Peyer's patch (tissue), 4 donors: Measurements from ENCODE around the gene TCF7L2. TPM values are rescaled to one million over a fixed set of nuclear protein-coding genes. Genes with fewer than 3 reads are reported as not detected.

Experiments
- DNase-seq, 3 donors: peaks; one replicate each; pipeline ENCODE4 v3.0.0-alpha.2; 2017 to 2019
- H3K27ac ChIP-seq, 4 donors: fragments of 200-600 bp; sonication (generic); one replicate each; pipeline ENCODE4 v1.5.1; 2016 to 2019
- H3K27me3 ChIP-seq, 2 donors: fragments of 200-600 bp; sonication (generic); one replicate each; pipeline ENCODE4 v1.5.1; 2019
- H3K36me3 ChIP-seq, 3 donors: fragments of 200-600 bp; sonication (generic); one replicate each; pipeline ENCODE4 v1.5.1; 2016 to 2019
- H3K4me1 ChIP-seq, 4 donors: fragments of 200-600 bp; sonication (generic); one replicate each; pipeline ENCODE4 v1.5.1; 2016 to 2019
- H3K4me3 ChIP-seq, 4 donors: fragments of 200-600 bp; sonication (generic); 1 replicate in 3 of 4; 2 replicates in 1 of 4; pipeline ENCODE4 v1.5.1; 2016 to 2019; ENCODE audit warnings: mild to moderate bottlenecking in 1 of 4
- H3K9me3 ChIP-seq, 4 donors: fragments of 200-600 bp; sonication (generic); one replicate each; pipeline ENCODE4 v1.5.1; 2016 to 2019; ENCODE audit warnings: mild to moderate bottlenecking in 1 of 4
- CTCF ChIP-seq, 6 experiments: fragments of 450-650 bp in 4 of 6; fragments of 200-600 bp in 2 of 6; sonication (generic) in 1 of 6; IDR thresholded peaks; one replicate each; pipeline ENCODE4 v1.5.1; 2017 to 2019; ENCODE audit warnings: antibody characterized with exemption in 6 of 6, mild to moderate bottlenecking in 3 of 6, moderate library complexity in 1 of 6
- POLR2A ChIP-seq, 2 donors: fragments of 450-650 bp; IDR thresholded peaks; one replicate each; pipeline ENCODE4 v1.5.1; 2017; ENCODE audit warnings: antibody characterized with exemption in 2 of 2, mild to moderate bottlenecking in 2 of 2, moderate library complexity in 2 of 2
- total RNA-seq, 4 donors: library from RNA; depleted of rRNA; stranded (reverse); fragments of >200 nt; gene quantifications; one replicate each; pipeline ENCODE4 v1.1.0, GENCODE V29; 2016

Gene TCF7L2
- total RNA-seq, 4 donors from 2014 or later, result 72.3 to 148 (median 93.0) TPM

DNA sequence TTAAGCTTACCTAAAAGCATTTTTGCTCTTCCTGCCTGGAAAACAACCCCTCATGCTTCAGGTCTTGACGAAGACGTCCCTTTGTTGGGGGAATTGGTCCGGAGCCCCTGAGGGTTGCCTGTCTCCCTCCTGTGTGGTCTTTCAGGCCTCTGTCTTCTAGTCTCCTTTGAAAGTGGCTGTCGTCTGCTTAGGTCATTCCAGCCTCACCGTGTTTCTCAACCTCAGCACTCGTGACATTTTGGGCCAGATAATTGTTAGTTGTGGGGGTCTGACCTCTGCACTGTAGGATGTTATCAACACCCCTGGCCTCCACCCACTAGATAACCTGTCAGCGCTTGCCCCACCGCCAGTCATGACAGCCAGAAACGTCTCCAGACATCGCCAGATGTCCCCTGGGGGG is 219.1 kb downstream of the TCF7L2 start:
- Histone ChIP-seq H3K4me3 (no peak overlapping the region), H3K27ac (no peak overlapping the region), H3K4me1 (no peaks in the 10 kb centered on the region), H3K27me3 (no peaks in the 10 kb centered on the region), H3K36me3 (peaks cover 0 to 27% (median 0%) of the 10 kb centered on the region in 3 donors), H3K9me3 (no peaks in the 10 kb centered on the region)
- no peak for DNase-seq
- TF ChIP-seq CTCF (IDR thresholded peaks at IDR 0.05) (no peak), POLR2A (IDR thresholded peaks at IDR 0.05) (no peak)

DNA sequence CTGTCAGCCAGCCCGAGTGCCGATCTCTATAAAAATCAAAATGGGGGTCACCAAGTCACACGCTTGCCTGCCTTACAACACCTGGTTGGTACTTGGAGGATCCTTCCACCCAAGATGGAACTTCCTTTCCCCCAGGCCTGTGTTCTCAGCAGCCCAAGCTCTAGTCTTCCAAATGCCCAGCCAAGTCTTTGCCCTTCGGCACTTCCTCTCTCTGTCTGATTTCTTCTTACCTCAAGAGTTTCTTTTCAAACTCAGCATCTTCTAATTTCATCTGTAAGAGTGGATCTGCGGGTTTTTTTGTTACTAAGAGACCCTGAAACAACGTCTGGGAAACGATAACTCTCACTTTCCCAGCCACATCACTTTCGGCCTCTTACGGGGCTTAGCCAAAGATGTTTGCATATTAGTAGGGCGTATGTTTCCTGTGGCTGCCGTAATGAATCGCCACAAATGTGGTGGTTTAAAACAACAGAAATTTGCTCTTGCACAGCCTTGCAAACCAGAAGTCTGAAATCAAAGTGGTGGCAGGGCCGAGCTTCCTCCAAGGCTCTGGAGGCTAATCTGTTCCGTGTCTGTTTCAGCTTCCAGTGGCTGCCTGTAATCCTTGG is 219.9 kb downstream of the TCF7L2 start:
- peak overlapping the region in 1 of 4 donors; percentile 17 for H3K27ac ChIP-seq
- H3K9me3 ChIP-seq, result no peaks in the 10 kb centered on the region
- peaks cover 0 to 27% (median 0%) of the 10 kb centered on the region in 3 donors for H3K36me3 ChIP-seq
- no peak for TF ChIP-seq CTCF (IDR thresholded peaks at IDR 0.05)
- no peak for TF ChIP-seq POLR2A (IDR thresholded peaks at IDR 0.05)
- H3K4me3 ChIP-seq, result no peak overlapping the region
- no peaks in the 10 kb centered on the region for H3K4me1 ChIP-seq
- no peaks in the 10 kb centered on the region for H3K27me3 ChIP-seq
- DNase-seq, result no peak

DNA sequence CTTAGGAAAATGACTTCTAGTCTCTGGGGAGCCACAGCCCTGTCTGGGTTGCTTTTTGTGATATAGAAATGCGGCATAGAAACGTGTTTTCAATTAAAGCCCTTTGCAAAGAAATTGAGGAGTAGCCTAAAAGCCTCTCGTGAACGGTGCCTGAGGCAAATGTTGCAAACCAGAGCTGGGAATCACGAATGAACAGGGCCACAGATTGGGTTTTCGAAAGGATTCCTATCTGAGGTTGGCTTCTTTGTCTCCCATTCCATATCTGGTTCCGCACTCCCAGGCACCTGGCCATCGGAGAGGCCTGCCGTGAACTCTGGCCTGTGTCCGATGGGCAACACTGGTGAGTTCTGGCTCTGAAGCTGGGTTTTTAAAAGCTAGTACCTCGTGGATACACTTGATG is 221.6 kb downstream of the TCF7L2 start:
- DNase-seq, result no peak
- Histone ChIP-seq H3K27ac (no peak overlapping the region), H3K36me3 (peaks cover 0 to 10% (median 0%) of the 10 kb centered on the region in 3 donors), H3K27me3 (no peaks in the 10 kb centered on the region), H3K4me3 (no peak overlapping the region), H3K4me1 (no peaks in the 10 kb centered on the region), H3K9me3 (no peaks in the 10 kb centered on the region)
- TF ChIP-seq CTCF (IDR thresholded peaks at IDR 0.05) (no peak), POLR2A (IDR thresholded peaks at IDR 0.05) (no peak)

- Histone ChIP-seq H3K9me3 (no peaks in the 10 kb centered on the region), H3K4me3 (no peak overlapping the region), H3K27me3 (no peaks in the 10 kb centered on the region), H3K36me3 (no peaks in the 10 kb centered on the region), H3K4me1 (no peaks in the 10 kb centered on the region), H3K27ac (no peak overlapping the region)
- TF ChIP-seq POLR2A (IDR thresholded peaks at IDR 0.05) (no peak), CTCF (IDR thresholded peaks at IDR 0.05) (no peak)
- no peak for DNase-seq
These were observed 225.1 kb downstream of the TCF7L2 start for GRCh38 chr10:113175176-113175575.

DNA sequence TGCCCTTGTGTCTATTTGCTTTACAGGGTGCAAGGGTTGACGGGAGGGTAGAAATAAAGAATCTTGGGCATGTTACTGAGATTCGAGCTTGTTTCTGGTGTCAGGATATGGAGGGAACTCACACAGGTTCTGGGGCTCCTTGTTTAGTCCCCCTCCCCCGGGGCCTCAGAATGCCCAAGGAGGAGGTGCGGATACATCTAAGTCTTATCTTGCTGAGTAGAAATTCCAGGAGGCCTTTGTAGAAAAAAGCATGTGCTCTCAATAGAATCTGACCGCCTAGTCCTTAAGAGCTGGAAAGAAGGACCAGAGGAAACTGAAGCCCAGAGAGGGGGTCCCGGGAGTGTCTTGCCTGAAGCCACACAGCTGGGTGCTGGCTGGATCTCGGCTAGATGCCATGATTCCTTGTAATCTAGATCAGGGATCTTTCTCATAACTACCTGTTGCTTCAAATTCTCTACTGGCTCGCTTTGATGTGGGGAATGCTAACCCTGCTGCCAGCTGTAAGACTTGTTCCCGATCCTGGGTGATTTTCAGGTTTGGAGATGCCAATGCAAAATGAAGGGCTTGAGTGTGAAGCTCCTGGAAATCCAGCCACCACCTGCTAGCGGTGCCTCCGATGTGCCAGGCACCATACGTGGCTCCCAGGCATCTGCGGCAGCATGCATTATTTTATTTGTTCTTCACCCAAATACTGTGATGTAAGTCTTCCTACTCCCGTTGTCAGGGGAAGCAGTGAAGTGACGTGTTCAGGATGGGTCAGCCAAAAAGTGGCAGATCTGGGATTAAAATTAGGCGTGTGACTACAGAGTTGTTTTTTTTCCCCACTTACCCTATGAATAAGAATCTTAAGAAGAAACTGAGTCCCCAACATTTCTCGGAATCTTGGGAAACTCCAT is 226.0 kb downstream of the TCF7L2 start:
- no peaks in the 10 kb centered on the region for H3K27me3 ChIP-seq
- no peak for TF ChIP-seq CTCF (IDR thresholded peaks at IDR 0.05)
- TF ChIP-seq POLR2A (IDR thresholded peaks at IDR 0.05), result no peak
- H3K4me3 ChIP-seq, result no peak overlapping the region
- no peak overlapping the region for H3K27ac ChIP-seq
- no peak for DNase-seq
- H3K9me3 ChIP-seq, result no peaks in the 10 kb centered on the region
- H3K36me3 ChIP-seq, result no peaks in the 10 kb centered on the region
- H3K4me1 ChIP-seq, result peaks cover 0 to 6% (median 0%) of the 10 kb centered on the region in 4 donors
